ENCODE data around the gene DGUOK.

- TF ChIP-seq, protein P1, sequence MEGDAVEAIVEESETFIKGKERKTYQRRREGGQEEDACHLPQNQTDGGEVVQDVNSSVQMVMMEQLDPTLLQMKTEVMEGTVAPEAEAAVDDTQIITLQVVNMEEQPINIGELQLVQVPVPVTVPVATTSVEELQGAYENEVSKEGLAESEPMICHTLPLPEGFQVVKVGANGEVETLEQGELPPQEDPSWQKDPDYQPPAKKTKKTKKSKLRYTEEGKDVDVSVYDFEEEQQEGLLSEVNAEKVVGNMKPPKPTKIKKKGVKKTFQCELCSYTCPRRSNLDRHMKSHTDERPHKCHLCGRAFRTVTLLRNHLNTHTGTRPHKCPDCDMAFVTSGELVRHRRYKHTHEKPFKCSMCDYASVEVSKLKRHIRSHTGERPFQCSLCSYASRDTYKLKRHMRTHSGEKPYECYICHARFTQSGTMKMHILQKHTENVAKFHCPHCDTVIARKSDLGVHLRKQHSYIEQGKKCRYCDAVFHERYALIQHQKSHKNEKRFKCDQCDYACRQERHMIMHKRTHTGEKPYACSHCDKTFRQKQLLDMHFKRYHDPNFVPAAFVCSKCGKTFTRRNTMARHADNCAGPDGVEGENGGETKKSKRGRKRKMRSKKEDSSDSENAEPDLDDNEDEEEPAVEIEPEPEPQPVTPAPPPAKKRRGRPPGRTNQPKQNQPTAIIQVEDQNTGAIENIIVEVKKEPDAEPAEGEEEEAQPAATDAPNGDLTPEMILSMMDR (IDR thresholded peaks at IDR 0.05 in 2 of 3, conservative IDR thresholded peaks at IDR 0.05 in 1 of 3; ENCODE audit: borderline replicate concordance in 1 of 3, insufficient read depth in 1 of 3, low read depth in 2 of 3, low read length in 2 of 3) = no peak
- TF ChIP-seq, protein P2, sequence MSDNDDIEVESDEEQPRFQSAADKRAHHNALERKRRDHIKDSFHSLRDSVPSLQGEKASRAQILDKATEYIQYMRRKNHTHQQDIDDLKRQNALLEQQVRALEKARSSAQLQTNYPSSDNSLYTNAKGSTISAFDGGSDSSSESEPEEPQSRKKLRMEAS (IDR thresholded peaks at IDR 0.05) = no peak
Observed at GRCh38 chr2:73918856-73919255, 7.8 kb upstream of the DGUOK start.

Data from HCT116 (cell line).